Naive B cell (primary cell): ENCODE results near the gene IFTAP. TPM values are rescaled to one million over a fixed set of nuclear protein-coding genes. Genes with fewer than 3 reads are reported as not detected.

Experiments used
- polyA plus RNA-seq, 6 donors: library from polyadenylated mRNA; unstranded; fragments of 300-500 nt; fragmentation: Illumina TruSeq; gene quantifications; one replicate each; pipeline ENCODE4 v1.2.3, GENCODE V29; 2021; ENCODE audit warnings: low read depth in 6 of 6

Gene IFTAP
- polyA plus RNA-seq, 6 donors from 2014 or later, result 0.46 to 4.0 (median 2.1) TPM; not detected in 1

Other genes starting within 250 kb of the IFTAP start
- 10 to 100 TPM; 13.3 to 33.1 (median 15.6) TPM for gene TRAF6, start 84.2 kb upstream of the IFTAP start, polyA plus RNA-seq
- 1 to 10 TPM in 1 of 6 donors, under 1 TPM in 2, not detected in 3; 0.23 to 1.3 (median 0.43) TPM for gene RAG1, start 26.5 kb upstream of the IFTAP start, polyA plus RNA-seq
- gene RAG2, start 3.7 kb downstream of the IFTAP start, polyA plus RNA-seq, result not detected